ENCODE data around the gene CFAP65.

GRCh38 chr2:218964041-218964771 is 77.1 kb downstream of the CFAP65 start:
- TF ChIP-seq POLR2A (IDR thresholded peaks at IDR 0.05; ENCODE audit: low read depth, low read length) (no peak), POLR2AphosphoS5 (IDR thresholded peaks at IDR 0.05; ENCODE audit: low read depth, low read length) (no peak), SPI1 (IDR thresholded peaks at IDR 0.05; ENCODE audit: low read depth, low read length) (no peak)
